Psoas muscle (tissue), 8 donors: ENCODE data around the gene ZMIZ1. TPM values are rescaled to one million over a fixed set of nuclear protein-coding genes. Genes with fewer than 3 reads are reported as not detected.

Source experiments
- ATAC-seq, 4 donors: fragments of 200-7000 bp; cut with Tn5 transposase; one replicate each; pipeline ENCODE4 v1.9.1; 2020; ENCODE audit warnings: moderate library complexity in 3 of 4, mild to moderate bottlenecking in 2 of 4
- DNase-seq, 2 donors: peaks; one replicate each; pipeline ENCODE4 v3.0.0-alpha.2; 2020
- H3K27ac ChIP-seq: fragments of 200-600 bp; one replicate; pipeline ENCODE4 v1.8.0; 2022
- H3K27me3 ChIP-seq, 3 donors: fragments of 200-600 bp in 1 of 3; one replicate each; pipeline versions ENCODE4 v1.6.1 to v1.8.0; 2013 to 2022; ENCODE audit warnings: low read length in 2 of 3, mild to moderate bottlenecking in 2 of 3, moderate library complexity in 1 of 3; ENCODE audit not compliant: insufficient read depth in 3 of 3
- H3K36me3 ChIP-seq, 2 donors: fragments of 200-600 bp in 1 of 2; one replicate each; pipeline versions ENCODE4 v1.6.1 to v1.8.0; 2013 to 2022; ENCODE audit warnings: low read depth in 1 of 2, mild to moderate bottlenecking in 1 of 2, moderate library complexity in 1 of 2; ENCODE audit not compliant: insufficient read depth in 1 of 2
- H3K4me1 ChIP-seq: fragments of 200-600 bp; one replicate; pipeline ENCODE4 v1.8.0; 2022
- H3K4me3 ChIP-seq: fragments of 200-600 bp; one replicate; pipeline ENCODE4 v1.8.0; 2022; ENCODE audit warnings: mild to moderate bottlenecking
- H3K9me3 ChIP-seq: fragments of 200-600 bp; one replicate; pipeline ENCODE4 v1.8.0; 2022
- CTCF ChIP-seq: fragments of 200-600 bp; IDR thresholded peaks from one replicate; pipeline ENCODE4 v1.8.0; 2022; ENCODE audit warnings: antibody characterized with exemption
- WGBS, 3 donors: extraction: QIAGEN DNeasy Blood & Tissue Kit; methylation state at CpG; one replicate each; pipeline versions ENCODE4 v1.1.6 to v1.1.7; 2013; 5-methylcytosine and 5-hydroxymethylcytosine counted together
- intact Hi-C, 2 donors: fragments of 100-400 bp; cut with DNase I; formaldehyde crosslinking; loops; one replicate each; pipeline versions ENCODE4 v1.11.0 to v1.14.2; 2022
- polyA plus RNA-seq, 3 donors: library from polyadenylated mRNA; stranded (reverse); fragments of 200-250 nt; gene quantifications; one replicate each; pipeline ENCODE4 v1.2.3, GENCODE V29; 2013
- total RNA-seq, 4 donors: library from RNA; stranded (reverse); fragmentation: NEBNext Ultra II Directional in 2 of 4; extraction: Animal tissue kit (Norgen Biotek cat#: 25700) in 2 of 4; gene quantifications; one replicate each; pipeline versions ENCODE4 v1.2.1 to v1.2.4, GENCODE V29; 2021 to 2023
- donor health status: healthy with polysubstance abuse.
- donor health status: DM: no; HTN: no; CAD: no; lungs with moderate emphysema.
- donor health status: Bipolar disorder and iron deficiency.
- donor health status: healthy.
- donor health status: DM: yes; HTN: yes; CAD: no.
- donor health status: DM: no; HTN: no; CAD: no.
- donor health status: DM: no; HTN: no; CAD: no.
- donor health status: DM: yes; HTN: yes; CAD: no.

Gene ZMIZ1
- total and polyA plus RNA-seq, 7 donors: 10.4 to 37.6 (median 30.0) TPM

DNA sequence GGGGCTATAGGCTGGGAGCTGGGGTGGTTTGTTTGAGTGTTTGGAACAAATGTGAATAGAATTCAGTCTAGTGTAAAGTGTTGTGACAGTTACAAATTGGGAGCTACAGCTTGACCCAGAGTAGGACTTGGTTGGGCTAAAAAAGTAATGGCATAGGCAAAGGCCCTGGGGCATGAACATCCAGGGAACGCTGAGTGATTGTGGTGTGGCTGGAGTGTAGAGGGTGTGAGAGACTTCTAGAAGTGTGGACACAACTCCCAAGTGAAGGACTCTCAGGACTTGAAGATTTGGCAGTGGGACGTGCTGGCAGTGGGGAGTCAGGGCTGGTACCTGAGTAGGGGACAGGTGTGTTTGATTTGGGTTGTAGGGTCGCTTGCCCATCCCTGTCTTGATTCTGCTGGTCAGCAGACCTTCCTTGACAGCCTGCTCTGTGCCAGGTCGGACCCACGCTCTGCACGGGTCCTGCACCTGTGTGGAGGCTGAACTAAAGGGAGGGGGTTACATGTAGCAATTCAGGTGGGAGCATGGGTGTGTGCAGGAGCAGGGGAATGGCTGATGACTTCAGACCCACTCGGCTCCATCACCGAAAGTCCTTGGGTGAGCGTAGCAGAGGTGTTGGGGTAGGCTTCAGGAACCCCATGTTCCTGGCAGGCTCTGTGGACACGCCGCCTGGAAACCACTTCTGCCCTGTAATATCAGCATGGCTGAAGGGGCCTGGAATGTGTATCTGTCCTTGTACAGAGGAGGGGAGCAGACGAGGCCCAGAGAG is 43.3 kb downstream of the ZMIZ1 start:
- peaks cover 73% of the 10 kb centered on the region for H3K4me1 ChIP-seq
- intact Hi-C loops: no loop called here
- H3K9me3 ChIP-seq: no peaks in the 10 kb centered on the region
- DNase-seq (no peak), ATAC-seq (peak in 3 of 4 donors; percentile 5 to 52 (median 43))
- H3K27ac ChIP-seq: peak overlapping the region; percentile 82
- peaks cover 0 to 10% of the 10 kb centered on the region in 2 donors for H3K36me3 ChIP-seq
- TF ChIP-seq CTCF: no peak
- WGBS, 3 donors: 56 to 69% (median 58%) methylated on average over 12 of the region's 12 CpGs
- no peaks in the 10 kb centered on the region for H3K27me3 ChIP-seq
- no peak overlapping the region for H3K4me3 ChIP-seq

GRCh38 chr10:79112881-79113431 is 44.2 kb downstream of the ZMIZ1 start:
- DNase-seq (peak; percentile 86 to 94), ATAC-seq (peak; percentile 92 to 95 (median 94))
- H3K4me3 ChIP-seq: peak overlapping the region; percentile 11
- no peaks in the 10 kb centered on the region for H3K27me3 ChIP-seq
- peaks cover 0 to 10% of the 10 kb centered on the region in 2 donors for H3K36me3 ChIP-seq
- H3K4me1 ChIP-seq: peaks cover 73% of the 10 kb centered on the region
- 11 to 21% (median 12%) methylated on average over 11 of the region's 11 CpGs for WGBS, 3 donors
- intact Hi-C loops: no loop called here
- no peak for TF ChIP-seq CTCF
- H3K9me3 ChIP-seq: no peaks in the 10 kb centered on the region
- H3K27ac ChIP-seq: peak overlapping the region; percentile 82

DNA sequence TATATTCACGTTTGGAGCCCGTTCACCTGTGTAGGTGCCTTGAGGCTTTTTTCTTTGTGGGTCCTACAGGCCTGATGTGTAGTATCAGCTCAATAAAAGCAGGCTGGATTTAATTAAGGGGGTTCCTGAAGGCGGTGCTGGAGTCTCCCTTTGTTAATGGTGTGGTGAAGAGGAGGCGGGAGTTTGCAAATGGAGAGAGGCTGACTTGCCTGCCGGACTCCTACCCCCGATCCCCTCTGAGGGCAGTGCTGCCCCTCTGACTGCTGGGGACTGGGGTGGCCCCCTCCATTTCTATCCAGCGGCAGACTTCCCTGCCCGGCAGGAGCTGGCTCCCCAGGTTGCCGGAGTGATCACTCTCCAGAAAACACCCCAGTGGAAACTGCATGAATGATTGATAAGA is 45.1 kb downstream of the ZMIZ1 start:
- DNase-seq (no peak), ATAC-seq (no peak)
- 73 to 88% (median 77%) methylated on average over 9 of the region's 9 CpGs for WGBS, 3 donors
- TF ChIP-seq CTCF: no peak
- intact Hi-C loops: no loop called here
- Histone ChIP-seq H3K27me3 (no peaks in the 10 kb centered on the region), H3K9me3 (no peaks in the 10 kb centered on the region), H3K36me3 (peaks cover 0 to 15% of the 10 kb centered on the region in 2 donors), H3K27ac (peak overlapping the region; percentile 82), H3K4me1 (peaks cover 76% of the 10 kb centered on the region), H3K4me3 (no peak overlapping the region)

DNA sequence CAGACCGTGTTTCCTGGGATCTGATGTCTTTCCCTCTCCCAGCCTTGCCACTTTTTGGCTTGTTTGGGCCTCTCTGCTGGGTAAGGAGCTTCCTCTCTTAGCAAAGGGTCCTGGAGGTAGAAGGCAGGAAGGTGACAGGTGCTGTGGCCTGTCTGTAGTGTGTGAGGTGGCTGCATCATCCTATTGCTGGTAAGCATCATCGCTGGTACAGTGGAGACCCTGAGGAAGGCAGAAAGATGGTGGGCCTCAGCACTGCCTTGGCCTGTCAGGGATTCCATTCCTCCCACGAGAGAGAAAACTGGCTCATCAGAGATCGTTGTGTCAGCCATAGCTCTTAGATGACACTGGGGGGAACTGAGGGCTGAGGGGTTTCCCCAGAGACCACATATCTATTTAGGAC is 46.5 kb downstream of the ZMIZ1 start:
- WGBS, 3 donors: 77 to 90% (median 82%) methylated on average over 4 of the region's 4 CpGs
- no peak for TF ChIP-seq CTCF
- Histone ChIP-seq H3K9me3 (no peaks in the 10 kb centered on the region), H3K36me3 (peaks cover 0 to 29% of the 10 kb centered on the region in 2 donors), H3K4me1 (peaks cover 76% of the 10 kb centered on the region), H3K27ac (no peak overlapping the region), H3K4me3 (no peak overlapping the region), H3K27me3 (no peaks in the 10 kb centered on the region)
- DNase-seq (no peak), ATAC-seq (no peak)
- intact Hi-C loops: no loop called here
